ENCODE measurements around the gene SIVA1.
"Not testable (repeated sequence)": the region's sequence is repeated elsewhere in the genome, so short reads cannot be mapped to it uniquely, and the experiment has no call there.

The SIVA1 gene

GRCh38 chr14:104725772-104726548, 27.0 kb upstream of the SIVA1 start:
- TF ChIP-seq, protein P1, sequence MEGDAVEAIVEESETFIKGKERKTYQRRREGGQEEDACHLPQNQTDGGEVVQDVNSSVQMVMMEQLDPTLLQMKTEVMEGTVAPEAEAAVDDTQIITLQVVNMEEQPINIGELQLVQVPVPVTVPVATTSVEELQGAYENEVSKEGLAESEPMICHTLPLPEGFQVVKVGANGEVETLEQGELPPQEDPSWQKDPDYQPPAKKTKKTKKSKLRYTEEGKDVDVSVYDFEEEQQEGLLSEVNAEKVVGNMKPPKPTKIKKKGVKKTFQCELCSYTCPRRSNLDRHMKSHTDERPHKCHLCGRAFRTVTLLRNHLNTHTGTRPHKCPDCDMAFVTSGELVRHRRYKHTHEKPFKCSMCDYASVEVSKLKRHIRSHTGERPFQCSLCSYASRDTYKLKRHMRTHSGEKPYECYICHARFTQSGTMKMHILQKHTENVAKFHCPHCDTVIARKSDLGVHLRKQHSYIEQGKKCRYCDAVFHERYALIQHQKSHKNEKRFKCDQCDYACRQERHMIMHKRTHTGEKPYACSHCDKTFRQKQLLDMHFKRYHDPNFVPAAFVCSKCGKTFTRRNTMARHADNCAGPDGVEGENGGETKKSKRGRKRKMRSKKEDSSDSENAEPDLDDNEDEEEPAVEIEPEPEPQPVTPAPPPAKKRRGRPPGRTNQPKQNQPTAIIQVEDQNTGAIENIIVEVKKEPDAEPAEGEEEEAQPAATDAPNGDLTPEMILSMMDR (IDR thresholded peaks at IDR 0.05; ENCODE audit: low read depth, low read length) = no peak
- no peak overlapping the region for H3K4me3 ChIP-seq (ENCODE audit: low read depth, low read length)

DNA sequence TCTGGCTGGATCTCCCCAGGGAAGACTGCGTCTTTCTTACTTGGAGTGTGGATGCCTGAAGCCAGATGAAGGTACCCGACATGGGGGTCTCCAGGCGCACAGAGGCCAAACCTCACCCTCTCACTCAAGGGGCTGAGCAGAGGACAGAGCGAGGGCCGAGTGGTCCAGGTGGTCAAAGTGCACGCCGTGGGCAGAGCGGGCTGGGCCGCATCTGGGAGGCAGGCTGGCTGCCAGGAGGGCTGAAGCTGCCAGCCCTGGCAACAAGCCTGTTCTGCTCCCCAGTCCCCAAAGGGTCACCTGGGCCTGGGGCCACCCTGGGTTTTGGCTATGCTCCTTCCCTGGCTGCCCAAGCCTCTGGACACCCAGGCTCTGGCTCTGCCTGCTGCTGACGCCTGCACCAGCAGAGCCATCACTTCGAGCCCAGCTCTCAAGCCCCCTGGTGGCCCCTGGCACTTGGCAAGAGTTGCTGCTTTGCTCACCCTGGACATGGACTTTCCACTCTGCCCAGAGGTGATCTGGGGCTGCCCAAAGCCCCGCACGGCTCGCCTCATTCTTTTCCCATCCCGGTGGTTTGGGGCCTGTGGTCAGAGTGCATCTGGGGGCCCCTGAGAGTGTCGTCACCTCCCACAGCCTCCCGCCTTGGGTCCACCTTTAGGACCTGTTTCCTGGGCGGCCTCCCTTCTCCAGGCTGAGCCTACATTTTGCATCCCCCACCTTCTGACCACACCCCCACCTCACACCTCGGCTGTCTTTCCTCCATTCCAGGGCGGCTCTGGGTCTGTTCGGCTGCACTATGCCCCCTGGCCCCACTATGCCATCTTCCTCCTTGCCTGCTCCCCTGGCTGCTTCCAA, 26.1 kb upstream of the SIVA1 start:
- H3K4me3 ChIP-seq (ENCODE audit: low read depth, low read length) = no peak overlapping the region
- TF ChIP-seq, protein P1 (IDR thresholded peaks at IDR 0.05; ENCODE audit: low read depth, low read length) = 0 out of 2 replicates have a peak, but pooled peaks have one; percentile 13

GRCh38 chr14:104728631-104729030, 24.3 kb upstream of the SIVA1 start:
- no peak overlapping the region for H3K4me3 ChIP-seq (ENCODE audit: low read depth, low read length)
- TF ChIP-seq, protein P1 (IDR thresholded peaks at IDR 0.05; ENCODE audit: low read depth, low read length) = no peak

GRCh38 chr14:104729176-104729834, 23.6 kb upstream of the SIVA1 start:
- not testable (repeated sequence) for H3K4me3 ChIP-seq (ENCODE audit: low read depth, low read length)

- H3K4me3 ChIP-seq (ENCODE audit: low read depth, low read length) = no peak overlapping the region
- TF ChIP-seq, protein P1 (IDR thresholded peaks at IDR 0.05; ENCODE audit: low read depth, low read length) = no peak
These were observed 23.1 kb upstream of the SIVA1 start for GRCh38 chr14:104729835-104730181.

GRCh38 chr14:104730487-104730886, 22.5 kb upstream of the SIVA1 start:
- TF ChIP-seq, protein P1 (IDR thresholded peaks at IDR 0.05; ENCODE audit: low read depth, low read length) = no peak
- no peak overlapping the region for H3K4me3 ChIP-seq (ENCODE audit: low read depth, low read length)

- TF ChIP-seq, protein P1 (IDR thresholded peaks at IDR 0.05; ENCODE audit: low read depth, low read length) = peak; percentile 19; the same call in 1 of the 2 replicates
- no peak overlapping the region for H3K4me3 ChIP-seq (ENCODE audit: low read depth, low read length)
These were observed 21.3 kb upstream of the SIVA1 start for GRCh38 chr14:104731320-104732294.
